Measurements from ENCODE around the gene PRDM7.
"Not testable (repeated sequence)": the region's sequence is repeated elsewhere in the genome, so short reads cannot be mapped to it uniquely, and the experiment has no call there.

Gene PRDM7

DNA sequence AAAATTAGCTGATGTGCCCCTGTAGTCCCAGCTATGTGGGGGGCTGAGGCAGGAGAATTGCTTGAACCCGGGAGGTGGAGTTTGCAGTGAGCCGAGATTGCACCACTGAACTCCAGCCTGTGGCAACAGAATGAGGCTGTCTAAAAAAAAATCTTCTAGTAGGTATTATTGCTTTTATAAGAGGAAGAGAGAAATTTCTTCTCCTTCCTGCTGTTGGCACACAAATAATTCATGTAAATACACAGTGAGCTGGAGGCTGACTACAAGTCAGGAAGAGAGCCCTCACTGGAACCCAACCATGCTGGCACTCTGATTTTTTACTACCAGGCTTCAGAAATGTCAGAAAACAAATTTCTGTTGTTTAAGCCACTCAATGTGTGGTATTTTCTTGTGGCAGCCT lies 6.7 kb downstream of the PRDM7 start:
- DNase-seq, result no peak

DNA sequence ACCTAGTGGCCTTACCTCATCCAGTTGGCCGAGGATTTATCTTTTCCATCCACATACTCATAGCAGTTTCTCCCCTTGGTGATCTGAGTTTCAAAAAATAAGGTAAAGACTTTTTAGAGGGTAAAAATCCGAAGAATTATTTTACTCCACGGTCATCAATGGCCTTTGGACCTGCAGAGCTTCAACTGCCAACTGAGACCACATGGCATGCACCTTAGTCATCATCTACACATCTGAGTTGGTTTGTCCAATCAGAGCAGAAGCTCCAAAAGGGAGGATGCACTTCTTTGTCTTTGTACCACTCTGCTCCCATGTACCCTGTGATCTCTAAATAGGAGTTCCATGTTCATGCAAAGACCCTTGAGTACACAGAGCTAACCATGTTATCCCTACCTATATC lies 15.7 kb downstream of the PRDM7 start:
- no peak for DNase-seq

DNA sequence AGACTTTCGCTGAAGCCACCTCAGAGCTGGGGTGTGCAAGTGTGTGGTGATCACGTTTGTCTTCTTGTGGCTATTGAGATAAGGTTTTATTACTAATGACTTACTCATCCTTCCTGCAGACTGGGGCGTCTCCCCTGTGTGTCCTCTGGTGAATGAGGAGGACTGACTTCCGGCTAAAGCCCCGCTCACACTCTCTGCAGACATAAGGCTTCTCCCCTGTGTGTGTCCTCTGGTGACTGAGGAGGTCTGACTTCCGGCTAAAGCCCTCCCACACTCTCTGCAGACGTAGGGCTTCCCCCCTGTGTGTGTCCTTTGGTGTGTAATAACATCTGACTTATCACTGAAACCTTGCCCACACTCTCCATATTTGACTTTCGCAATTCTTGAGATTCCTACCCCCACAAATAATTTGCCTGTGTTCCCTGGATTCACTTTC lies 19.4 kb downstream of the PRDM7 start:
- no peak for DNase-seq

DNA sequence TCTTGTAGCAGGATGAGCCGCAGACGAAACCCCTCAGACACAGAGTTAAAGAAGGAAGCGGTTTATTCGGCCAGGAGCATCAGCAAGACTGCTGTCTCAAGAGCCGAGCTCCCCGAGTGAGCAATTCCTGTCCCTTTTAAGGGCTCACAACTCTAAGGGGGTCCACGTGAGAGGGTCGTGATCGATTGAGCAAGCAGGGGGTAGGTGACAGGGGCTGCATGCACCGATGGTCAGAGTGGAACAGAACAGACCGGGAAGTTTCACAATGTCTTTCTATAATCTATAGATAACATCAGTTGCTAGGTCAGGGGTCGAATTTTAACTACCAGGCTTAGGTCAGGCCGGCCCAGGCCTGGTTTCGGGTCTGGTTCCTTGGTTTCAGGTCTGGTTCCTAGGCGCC lies 20.6 kb downstream of the PRDM7 start:
- DNase-seq, result not testable (repeated sequence)

DNA sequence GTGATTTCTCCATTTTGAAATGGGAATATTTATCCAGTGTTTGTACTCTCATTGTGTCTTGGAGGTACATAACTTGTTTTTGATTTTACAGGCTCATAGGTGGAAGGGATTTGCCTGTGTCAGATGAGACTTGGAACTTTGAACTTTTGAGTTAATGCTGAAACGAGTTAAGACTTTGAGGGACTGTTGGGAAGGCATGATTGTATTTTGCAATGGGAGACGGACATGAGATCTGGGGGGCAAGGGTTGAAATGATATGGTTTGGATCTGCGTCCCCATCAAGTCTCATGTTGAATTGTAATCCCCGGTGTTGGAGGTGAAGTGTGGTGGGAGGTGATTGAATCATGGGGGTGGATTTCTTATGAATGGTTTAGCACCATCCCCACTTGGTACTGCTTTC lies 21.8 kb downstream of the PRDM7 start:
- no peak for DNase-seq

DNA sequence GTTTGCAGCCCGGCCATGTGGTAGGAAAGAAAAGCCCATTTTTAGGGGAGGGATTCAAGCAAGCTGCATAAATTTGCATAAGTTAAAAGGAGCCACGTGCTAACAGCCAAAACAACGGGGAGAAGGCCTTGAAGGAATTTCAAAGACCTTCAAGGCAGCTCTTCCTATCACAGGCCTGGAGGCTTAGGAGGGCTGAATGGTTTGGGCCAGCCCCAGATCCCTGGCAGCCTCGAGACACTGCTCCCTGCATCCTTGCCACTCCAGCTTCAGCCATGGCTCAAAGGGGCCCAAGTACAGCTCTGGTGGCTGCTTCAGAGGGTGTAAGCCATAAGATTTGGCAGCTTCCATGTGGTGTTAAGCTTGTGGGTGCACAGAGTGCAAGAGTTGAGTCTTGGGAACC lies 22.6 kb downstream of the PRDM7 start:
- no peak for DNase-seq

DNA sequence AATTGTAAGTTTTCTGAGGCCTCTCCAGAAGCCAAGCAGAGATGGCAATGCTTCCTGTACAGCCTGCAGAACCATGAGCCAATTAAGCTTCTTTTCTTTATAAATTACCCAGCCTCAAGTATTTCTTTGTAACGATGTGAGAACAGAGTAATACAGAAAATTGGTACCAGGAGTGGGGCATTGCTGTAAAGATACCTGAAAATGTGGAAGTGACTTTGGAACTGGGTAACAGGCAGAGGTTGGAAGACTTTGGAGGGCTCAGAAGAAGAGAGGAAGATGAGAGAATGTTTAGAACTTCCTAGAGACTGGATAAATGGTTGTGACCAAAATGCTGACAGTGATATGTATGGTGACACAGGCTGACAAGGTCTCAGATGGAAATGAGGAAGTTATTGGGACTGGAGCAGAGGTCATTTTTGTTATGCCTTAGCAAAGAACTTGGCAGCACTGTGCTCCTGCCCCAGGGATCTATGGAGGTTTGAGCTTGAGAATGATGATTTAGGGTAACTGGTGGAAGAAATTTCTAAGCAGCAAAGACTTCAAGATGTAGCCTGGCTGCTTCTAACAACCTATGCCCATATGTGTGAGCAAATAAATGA lies 23.1 kb downstream of the PRDM7 start:
- DNase-seq, result no peak

DNA sequence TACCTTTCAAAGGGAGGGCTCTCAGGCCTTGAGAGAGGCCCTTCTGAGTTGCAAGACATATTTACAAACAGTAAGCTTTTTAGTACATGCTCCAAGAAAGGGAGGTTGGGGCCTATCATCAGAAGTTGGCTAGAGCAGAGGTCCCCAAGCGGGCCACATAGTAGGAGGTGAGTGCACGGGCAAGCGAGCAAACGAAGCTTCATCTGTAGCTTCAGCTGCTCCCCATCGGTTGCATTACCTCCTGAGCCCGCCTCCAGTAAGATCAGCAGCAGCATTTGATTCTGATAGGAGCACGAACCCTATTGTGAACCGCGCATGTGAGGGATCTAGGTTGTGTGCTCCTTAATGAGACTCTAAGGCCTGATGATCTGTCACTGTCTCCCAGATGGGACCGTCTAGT lies 26.2 kb downstream of the PRDM7 start:
- no peak for DNase-seq

DNA sequence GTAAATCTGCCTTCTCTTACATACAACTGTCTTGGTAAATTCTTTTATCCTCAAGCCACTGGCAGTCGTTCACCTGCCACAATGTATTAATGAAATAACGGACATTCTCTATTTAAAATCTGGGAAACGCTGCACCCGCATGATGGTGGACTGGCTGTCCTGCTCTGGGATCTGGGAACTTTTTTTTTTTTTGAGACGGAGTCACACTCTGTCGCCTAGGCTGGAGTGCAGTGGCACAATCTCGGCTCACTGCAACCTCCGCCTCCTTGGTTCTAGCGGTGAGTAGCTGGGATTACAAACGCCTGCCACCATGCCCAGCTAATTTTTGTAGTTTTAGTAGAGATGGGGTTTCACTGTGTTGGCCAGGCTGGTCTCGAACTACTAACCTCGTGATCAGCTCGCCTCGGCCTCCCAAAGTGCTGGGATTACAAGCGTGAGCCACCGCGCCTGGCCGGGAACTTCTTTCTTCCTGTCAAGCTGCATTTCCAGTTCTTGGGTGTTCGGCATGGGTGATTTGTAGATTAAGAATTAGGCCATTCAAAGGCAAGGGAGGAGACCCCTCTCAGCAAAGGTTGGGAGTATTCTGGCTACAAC lies 28.3 kb downstream of the PRDM7 start:
- DNase-seq, result no peak

DNA sequence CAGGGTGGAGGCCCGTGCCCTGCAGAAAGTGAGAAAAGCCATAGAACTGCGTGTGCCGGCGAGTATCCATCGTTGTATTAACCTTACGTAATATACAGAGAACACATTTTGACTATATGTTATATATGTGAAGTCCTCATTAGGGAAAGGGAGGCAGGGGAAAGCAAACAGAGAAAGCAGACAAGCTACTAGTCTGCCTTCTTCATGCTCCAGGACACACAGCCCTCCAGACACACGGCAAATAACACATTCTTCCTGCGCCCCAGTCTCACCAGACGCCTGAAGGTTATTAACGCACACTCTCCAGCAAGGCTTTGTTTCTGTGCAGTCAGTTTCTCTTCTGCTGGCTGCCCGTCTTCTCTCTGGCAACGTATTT lies 28.8 kb downstream of the PRDM7 start:
- no peak for DNase-seq

DNA sequence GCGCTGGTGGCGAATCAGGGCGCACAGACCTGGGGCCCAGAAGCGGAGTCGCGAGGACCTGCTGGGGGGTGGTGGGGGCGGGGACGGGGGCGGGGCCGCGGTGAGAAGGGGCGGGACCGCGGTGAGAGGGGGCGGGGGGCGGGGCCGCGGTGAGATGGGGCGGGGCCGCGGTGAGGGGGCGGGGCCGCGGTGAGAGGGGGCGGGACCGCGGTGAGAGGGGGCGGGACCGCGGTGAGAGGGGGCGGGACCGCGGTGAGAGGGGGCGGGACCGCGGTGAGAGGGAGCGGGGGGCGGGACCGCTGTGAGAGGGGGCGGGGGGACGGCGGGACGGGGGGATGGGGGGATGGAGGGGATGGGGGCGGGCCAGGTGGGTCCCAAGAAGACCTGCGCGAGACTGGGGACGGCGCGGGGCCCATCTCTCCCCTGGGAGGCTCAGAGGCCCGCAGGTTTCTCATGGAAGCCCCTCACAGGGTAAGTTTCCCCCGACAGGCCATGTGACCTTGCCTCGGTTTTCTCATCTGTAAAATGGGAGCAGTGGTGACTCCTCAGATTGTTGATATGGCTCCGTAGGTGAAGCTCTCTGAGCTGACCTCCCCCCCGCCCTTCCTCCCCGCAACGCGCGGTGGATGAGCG lies 29.3 kb downstream of the PRDM7 start:
- DNase-seq, result no peak

DNA sequence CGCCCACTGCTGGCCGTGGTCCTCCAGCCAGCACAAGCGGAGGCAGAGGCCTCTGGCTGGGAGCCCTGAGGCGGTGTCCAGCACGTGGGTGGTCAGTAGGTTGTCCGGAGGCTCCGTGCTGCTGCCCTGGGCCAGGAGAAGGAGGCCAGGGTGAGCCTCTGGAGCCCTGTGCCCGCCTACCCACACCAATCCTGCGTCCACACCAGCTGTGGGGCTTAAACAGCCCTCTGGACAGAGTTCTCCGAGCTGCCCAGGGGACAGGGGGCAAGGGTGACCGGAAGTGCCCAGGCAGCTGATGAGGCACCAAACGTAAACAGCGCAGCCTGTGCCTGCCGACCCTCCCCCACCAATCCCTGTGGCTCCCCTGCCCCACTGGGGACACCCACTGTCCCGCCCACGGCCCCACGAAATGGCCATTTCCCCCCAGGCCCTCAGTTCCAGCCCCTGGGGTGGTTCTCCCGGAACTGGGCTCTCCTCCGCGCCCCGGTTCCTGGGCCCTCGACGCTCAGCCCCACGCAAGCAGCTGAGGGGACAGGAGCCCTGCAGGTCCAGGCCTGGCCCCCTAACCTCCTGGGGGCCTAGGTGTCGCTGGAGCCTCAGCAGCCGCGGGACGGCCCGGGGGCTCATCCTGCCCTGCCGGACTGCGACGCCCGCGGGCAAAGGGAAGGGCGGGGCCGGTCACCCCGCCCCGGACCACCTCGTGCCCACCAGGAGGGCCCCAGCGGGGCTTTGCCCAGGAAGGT lies 30.0 kb downstream of the PRDM7 start:
- no peak for DNase-seq

DNA sequence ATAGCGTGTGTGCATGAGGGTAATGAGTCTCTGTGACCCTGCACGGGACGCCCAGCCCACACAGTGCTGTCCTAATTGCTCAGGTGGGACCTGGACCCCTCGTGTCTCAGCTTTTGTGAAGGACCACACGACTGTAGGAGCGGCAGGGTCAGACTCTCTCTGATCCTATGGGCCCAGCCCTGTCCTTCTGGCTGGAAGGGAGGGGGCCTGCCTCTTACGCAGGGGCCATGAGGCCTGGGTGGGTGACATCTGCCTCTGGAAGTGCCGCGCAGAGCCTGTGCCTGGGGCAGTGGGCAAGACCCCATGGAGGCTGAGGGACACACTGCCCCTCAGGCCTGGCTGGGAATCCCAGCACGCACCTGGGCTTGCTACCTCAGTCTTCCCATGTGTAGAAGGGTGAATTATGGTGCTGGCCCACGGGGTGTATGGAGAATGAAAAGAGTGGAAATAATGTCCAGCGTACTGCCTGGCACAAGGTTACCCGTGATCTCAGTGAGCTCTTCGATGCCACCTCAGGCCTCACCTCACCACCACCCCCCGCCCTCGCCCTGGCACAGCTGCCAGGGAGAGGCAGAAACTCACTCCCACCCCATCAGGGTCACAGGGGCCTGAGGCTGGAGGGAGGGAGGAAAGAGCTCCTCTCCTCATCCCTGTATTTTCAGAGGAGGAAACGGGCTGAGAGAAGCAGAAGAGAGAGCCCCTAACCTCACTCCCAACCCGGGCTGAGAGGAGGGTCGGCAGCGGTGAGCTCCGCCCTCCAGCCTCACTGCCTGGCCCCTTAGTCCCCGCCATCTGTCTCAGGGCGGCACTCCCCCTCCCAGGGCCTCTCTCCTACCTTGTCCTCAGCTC lies 30.8 kb downstream of the PRDM7 start:
- no peak for DNase-seq

DNA sequence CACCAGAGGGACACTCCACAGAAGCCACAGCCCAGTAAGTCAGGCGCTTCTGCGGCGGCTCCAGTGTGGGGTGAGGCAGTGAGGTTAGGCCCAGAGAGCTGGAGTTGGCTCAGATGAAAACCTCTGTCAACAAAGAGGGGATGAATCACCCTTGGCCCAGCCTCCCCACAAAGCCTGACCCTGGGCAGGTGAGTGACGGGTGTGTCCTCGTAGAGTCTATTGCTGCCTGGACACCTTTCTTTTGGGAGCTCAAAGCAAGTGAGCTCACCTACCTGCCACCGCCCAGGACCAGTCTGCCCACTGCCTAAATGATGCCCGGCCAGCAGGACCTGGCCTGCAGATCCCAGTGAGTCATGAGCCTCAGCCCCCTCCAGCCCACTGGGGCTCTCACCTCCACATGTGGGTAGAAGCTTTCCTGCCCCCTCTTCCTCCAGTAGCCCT lies 33.0 kb downstream of the PRDM7 start:
- DNase-seq, result no peak

DNA sequence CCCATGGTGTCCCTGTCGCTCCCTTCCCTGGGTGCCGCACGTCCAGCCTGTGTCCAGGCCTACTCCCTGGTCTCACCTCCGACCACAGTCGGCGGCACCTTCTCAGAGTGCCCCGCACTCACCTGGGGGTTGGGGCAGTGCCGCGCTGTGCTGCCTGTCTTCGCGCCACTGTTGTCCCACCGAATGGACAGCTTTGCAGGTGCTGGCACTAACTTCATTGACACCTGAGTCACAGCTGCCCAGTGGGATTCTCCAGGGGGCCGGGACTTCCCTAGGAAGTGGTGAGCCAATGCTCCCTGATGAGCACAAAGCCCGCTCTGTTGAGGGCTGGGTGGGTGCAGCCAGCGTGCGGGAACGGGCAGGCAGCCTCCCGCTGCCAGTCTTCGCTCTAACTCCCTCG lies 33.6 kb downstream of the PRDM7 start:
- no peak for DNase-seq

DNA sequence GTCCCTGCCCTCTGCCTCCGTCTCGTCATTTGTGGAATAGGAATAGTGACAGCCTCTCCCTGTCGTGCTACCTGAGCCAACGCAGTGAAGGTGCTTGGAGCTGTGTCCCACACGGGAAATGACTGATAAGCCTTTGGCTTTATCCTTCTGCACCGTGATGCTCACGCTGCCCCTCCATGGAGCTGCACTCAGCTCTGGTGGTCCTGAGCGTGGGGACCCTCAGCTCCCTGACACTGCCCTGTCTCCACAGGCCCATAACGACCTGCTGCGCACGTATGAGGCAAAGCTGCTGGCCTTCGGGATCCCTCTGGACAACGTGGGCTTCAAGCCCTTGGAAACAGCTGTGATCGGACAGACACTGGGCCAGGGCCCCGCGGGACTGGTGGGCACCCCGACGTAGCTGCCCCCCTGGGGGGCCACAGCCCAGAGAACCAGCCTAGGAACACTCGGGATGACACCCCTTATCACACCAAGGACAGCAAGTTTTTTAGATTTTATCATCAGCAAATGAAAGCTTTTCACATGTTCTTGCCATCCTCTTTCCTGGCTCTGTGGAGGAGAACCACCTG lies 34.1 kb downstream of the PRDM7 start:
- DNase-seq, result no peak

DNA sequence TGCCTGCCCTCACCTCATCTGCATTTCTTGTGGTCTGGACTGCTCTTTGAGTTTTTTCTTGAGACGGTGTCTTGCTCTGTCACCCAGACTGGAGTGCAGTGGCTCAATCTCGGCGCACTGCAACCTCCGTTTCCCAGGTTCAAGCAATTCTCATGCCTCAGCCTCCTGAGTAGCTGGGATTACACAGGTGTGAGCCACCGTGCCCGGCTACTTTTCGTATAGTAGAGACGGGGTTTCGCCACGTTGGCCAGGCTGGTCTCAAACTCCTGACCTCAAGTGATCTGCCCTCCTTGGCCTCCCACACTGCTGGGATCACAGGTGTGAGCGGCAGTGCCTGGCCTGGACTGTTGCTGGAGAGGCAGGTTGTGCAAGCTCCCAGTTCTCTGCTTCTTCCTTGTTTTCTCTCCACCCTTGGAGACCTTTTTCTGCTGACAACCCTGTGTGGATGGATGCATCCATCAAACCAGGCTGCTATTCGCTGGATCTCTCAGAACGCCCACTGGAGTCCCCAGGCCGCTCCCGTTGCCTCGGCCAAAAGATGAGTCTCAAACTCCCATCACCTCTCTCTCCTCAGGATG lies 35.1 kb downstream of the PRDM7 start:
- no peak for DNase-seq

DNA sequence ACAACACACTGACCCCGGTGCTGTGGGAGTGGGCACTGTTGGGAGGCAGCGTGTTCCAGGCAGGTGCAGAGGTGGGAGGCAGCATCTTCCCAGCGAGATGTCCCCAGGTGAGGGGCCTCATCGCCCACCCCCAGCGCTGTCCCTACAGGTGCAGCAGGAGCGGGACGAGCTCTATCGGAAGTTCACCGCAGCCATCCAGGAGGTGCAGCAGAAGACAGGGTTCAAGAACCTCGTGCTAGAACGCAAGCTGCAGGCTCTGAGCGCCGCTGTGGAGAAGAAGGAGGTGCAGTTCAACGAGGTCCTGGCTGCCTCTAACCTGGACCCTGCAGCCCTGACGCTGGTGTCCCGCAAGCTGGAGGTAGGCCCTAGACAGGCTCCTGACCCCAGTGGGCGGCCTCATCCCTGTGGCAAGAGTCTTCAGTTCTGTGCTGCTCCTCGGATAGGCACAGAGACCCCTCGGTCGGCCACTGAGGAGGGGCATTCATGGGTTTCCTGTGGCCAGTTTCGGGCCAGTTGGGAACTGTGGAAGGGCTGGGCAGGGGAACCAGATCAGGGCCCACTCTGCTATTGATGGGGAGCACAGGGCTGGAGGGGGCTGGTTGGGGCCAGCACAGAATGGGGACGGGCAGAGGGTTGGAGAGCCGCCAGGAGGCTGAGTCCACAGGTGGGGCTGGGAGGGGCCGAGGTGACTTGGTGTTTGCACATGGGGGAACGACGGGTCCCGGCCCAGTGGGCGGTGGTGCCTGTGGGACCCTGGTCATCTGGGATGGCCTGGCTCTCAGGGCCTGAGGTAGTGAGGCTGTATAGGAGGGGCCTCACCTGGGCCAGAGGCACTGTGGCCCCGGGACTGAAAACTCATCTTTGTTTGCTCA lies 36.7 kb downstream of the PRDM7 start:
- no peak for DNase-seq

DNA sequence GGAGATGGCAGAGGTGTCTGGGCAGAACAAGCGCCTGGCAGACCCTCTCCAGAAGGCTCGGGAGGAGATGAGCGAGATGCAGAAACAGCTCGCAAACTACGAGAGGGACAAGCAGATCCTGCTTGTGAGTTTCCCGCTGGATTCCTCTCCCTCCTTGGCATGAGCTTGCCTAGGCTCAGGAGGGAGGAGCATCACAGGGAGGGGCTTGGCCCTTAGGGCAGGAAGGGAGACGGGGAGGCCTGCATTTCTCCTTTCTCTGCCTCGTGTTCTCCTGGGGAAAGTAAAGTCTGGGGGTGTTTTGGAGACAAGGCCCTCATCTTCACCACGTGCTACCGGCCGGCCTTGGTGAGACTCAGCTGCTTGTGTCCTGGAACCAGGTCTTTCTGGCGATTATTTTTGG lies 39.9 kb downstream of the PRDM7 start:
- DNase-seq, result no peak

DNA sequence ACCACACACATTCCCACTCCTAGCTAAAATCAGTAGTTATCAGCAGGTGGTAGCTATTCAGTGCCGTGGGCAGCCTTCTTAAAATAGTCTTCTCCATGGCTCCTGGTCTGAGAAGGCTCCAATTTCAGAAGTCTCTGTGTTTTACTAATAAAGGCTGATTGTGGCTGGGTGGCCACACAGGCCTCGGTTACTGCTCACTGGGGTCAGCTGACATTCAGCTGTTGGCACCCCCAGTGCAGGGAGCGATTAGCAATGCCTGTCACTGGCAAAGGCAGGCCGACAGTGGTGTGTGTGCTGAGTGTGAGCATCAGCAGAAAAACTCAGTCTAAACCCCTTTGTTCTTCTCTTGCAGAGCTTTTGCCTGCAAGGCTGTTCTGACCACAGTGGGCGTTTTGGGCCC lies 41.2 kb downstream of the PRDM7 start:
- no peak for DNase-seq

DNA sequence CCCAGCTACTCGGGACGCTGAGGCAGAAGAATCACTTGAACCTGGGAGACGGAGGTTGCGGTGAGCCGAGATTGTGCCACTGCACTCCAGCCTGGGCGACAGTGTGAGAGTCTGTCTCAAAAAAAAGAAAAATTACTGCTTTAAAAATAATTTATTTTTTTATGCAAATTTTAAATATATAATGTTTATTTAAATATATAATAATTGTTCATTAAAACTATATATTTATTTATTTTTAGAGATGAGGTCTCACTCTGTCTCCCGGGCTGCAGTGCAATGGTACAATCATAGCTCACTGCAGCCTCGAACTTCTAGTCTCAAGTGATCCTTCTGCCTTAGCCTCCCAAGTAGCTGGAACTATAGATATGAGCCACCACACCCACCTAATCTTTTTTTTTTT lies 42.6 kb downstream of the PRDM7 start:
- no peak for DNase-seq

Measured in activated CD4-positive, CD25-positive, alpha-beta regulatory T cell (primary cell).